Measurements from ENCODE around the gene KMT2C. TPM values are rescaled to one million over a fixed set of nuclear protein-coding genes. Genes with fewer than 3 reads are reported as not detected.
A peak's percentile ranks its signal among the peaks of the same experiment; 100 is the strongest.

The KMT2C gene
- total RNA-seq, 1 experiment from 2014 or later = 54.3 TPM

- peak; percentile 21 to 43 for DNase-seq
- intact Hi-C loops (cut with micrococcal nuclease; ENCODE audit: unreplicated experiment) = loop anchor here (2.0 to 10.0 kb wide), 3 partner anchors 91 to 366 kb away; partner anchors contain the start of gene XRCC2
- Histone ChIP-seq H3K79me2 (ENCODE audit: low read depth) (peaks cover 21% of the 10 kb centered on the region; the same call in 1 of the 2 replicates), H3K4me1 (replicated peaks; ENCODE audit: insufficient read depth) (no peaks in the 10 kb centered on the region), H2AFZ (no peak overlapping the region), H3F3A (ENCODE audit: insufficient read depth, low read depth) (no peaks in the 10 kb centered on the region), H3K27ac (no peak overlapping the region), H3K4me2 (no peak overlapping the region), H3K4me3 (no peak overlapping the region), H3K36me3 (ENCODE audit: low read depth) (no peaks in the 10 kb centered on the region), H3K9me3 (ENCODE audit: insufficient read depth, low read depth) (no peaks in the 10 kb centered on the region), H4K20me1 (ENCODE audit: insufficient read depth) (peaks cover 28% of the 10 kb centered on the region), H3K9me2 (ENCODE audit: insufficient read depth) (no peaks in the 10 kb centered on the region), H3K27me3 (ENCODE audit: insufficient read depth, low read depth) (no peaks in the 10 kb centered on the region)
- POLR2A ChIA-PET (ENCODE audit: unreplicated experiment) = interaction anchor here (0.6 kb wide), 1 partner anchor 199 kb away, joined by 3 read pairs; no protein-coding TSS in a partner anchor
- BruUV-seq (replicated peaks) = no TSS peak
- peak; percentile 76 for TF ChIP-seq CTCF (conservative IDR thresholded peaks at IDR 0.05)
- no peak for TF ChIP-seq EZH2 (IDR thresholded peaks at IDR 0.05; ENCODE audit: low read depth)
- CTCF ChIA-PET = interaction anchor here (0.6 to 1.4 kb wide), 2 partner anchors 144 to 366 kb away, joined by 4 to 6 read pairs; no protein-coding TSS in a partner anchor
These were observed 94.5 kb downstream of the KMT2C start for GRCh38 chr7:152341039-152341913.

GRCh38 chr7:152340161-152340560 is 95.6 kb downstream of the KMT2C start:
- no peak overlapping the region for H2AFZ ChIP-seq
- no TSS peak for BruUV-seq (replicated peaks)
- H3K27ac ChIP-seq = no peak overlapping the region
- H3K9me3 ChIP-seq (ENCODE audit: insufficient read depth, low read depth) = no peaks in the 10 kb centered on the region
- no peaks in the 10 kb centered on the region for H3K36me3 ChIP-seq (ENCODE audit: low read depth)
- H3K27me3 ChIP-seq (ENCODE audit: insufficient read depth, low read depth) = no peaks in the 10 kb centered on the region
- DNase-seq = no peak
- POLR2A ChIA-PET (ENCODE audit: unreplicated experiment) = no interaction called here
- no peaks in the 10 kb centered on the region for H3F3A ChIP-seq (ENCODE audit: insufficient read depth, low read depth)
- intact Hi-C loops (cut with micrococcal nuclease; ENCODE audit: unreplicated experiment) = loop anchor here (2.0 to 10.0 kb wide), 3 partner anchors 92 to 367 kb away; partner anchors contain the start of gene XRCC2
- peaks cover 31% of the 10 kb centered on the region for H4K20me1 ChIP-seq (ENCODE audit: insufficient read depth)
- H3K4me3 ChIP-seq = no peak overlapping the region
- no peaks in the 10 kb centered on the region for H3K4me1 ChIP-seq (replicated peaks; ENCODE audit: insufficient read depth)
- CTCF ChIA-PET = interaction anchor here (0.6 kb wide), 1 partner anchor 24 kb away, joined by 5 read pairs; no protein-coding TSS in a partner anchor
- no peaks in the 10 kb centered on the region for H3K9me2 ChIP-seq (ENCODE audit: insufficient read depth)
- no peak overlapping the region for H3K4me2 ChIP-seq
- TF ChIP-seq EZH2 (IDR thresholded peaks at IDR 0.05; ENCODE audit: low read depth) = no peak
- TF ChIP-seq CTCF (conservative IDR thresholded peaks at IDR 0.05) = no peak
- H3K79me2 ChIP-seq (ENCODE audit: low read depth) = peaks cover 26% of the 10 kb centered on the region; the same call in 1 of the 2 replicates

- Histone ChIP-seq H3K9me2 (ENCODE audit: insufficient read depth) (no peaks in the 10 kb centered on the region), H3K36me3 (ENCODE audit: low read depth) (no peaks in the 10 kb centered on the region), H4K20me1 (ENCODE audit: insufficient read depth) (peaks cover 31% of the 10 kb centered on the region), H3K27ac (no peak overlapping the region), H3K4me3 (no peak overlapping the region), H3K4me1 (replicated peaks; ENCODE audit: insufficient read depth) (no peaks in the 10 kb centered on the region), H2AFZ (no peak overlapping the region), H3K4me2 (no peak overlapping the region), H3F3A (ENCODE audit: insufficient read depth, low read depth) (no peaks in the 10 kb centered on the region), H3K9me3 (ENCODE audit: insufficient read depth, low read depth) (no peaks in the 10 kb centered on the region), H3K79me2 (ENCODE audit: low read depth) (peaks cover 35% of the 10 kb centered on the region), H3K27me3 (ENCODE audit: insufficient read depth, low read depth) (no peaks in the 10 kb centered on the region)
- no peak for DNase-seq
- ChIA-PET POLR2A (ENCODE audit: unreplicated experiment) (no interaction called here), CTCF (no interaction called here)
- intact Hi-C loops (cut with micrococcal nuclease; ENCODE audit: unreplicated experiment) = no loop called here
- no TSS peak for BruUV-seq (replicated peaks)
- no peak for TF ChIP-seq EZH2 (IDR thresholded peaks at IDR 0.05; ENCODE audit: low read depth)
These were observed 97.2 kb downstream of the KMT2C start for GRCh38 chr7:152338561-152338960.
